ENCODE measurements around the gene CRACR2B.

CRACR2B gene

DNA sequence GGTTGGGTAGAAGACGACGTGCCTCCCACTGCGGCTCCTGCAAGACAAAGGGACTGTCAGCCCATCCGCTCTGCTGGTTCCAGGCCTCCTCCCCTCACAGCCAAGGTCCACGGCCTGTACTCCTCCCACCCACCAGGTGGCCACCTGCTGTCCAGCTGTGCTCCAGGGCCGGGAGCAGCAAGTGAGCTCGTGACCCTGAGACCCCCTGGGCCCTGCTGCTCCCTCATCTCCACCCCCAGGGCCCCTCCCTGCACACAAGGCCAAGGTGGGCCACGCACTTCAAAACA lies 42.4 kb downstream of the CRACR2B start:
- POLR2A ChIA-PET = no interaction called here
- TF ChIP-seq, protein P1, sequence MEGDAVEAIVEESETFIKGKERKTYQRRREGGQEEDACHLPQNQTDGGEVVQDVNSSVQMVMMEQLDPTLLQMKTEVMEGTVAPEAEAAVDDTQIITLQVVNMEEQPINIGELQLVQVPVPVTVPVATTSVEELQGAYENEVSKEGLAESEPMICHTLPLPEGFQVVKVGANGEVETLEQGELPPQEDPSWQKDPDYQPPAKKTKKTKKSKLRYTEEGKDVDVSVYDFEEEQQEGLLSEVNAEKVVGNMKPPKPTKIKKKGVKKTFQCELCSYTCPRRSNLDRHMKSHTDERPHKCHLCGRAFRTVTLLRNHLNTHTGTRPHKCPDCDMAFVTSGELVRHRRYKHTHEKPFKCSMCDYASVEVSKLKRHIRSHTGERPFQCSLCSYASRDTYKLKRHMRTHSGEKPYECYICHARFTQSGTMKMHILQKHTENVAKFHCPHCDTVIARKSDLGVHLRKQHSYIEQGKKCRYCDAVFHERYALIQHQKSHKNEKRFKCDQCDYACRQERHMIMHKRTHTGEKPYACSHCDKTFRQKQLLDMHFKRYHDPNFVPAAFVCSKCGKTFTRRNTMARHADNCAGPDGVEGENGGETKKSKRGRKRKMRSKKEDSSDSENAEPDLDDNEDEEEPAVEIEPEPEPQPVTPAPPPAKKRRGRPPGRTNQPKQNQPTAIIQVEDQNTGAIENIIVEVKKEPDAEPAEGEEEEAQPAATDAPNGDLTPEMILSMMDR (IDR thresholded peaks at IDR 0.05; ENCODE audit: control extremely low read depth, extremely low read depth, low read depth, missing control alignments) = no peak
- CTCF ChIA-PET = no interaction called here

DNA sequence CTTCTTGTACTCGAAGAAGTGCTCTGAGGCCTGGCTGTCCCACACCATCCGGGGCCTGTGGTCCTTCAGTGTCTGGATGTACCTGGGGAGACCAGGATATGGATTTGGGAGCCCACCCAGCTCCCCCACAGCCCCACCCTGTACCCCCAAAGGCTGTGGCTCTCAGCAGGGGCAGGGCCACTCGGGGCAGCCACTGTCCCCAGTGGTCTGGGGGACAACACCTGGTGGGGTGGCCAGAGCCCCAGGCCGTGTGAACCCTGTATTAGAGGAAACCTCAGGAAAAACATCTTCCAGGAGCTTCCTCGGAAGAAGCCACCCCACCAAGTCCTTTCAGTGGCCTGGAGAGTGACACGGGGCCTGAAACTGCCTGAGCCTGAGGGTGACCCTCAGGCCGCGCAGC lies 42.7 kb downstream of the CRACR2B start:
- TF ChIP-seq, protein P1 (IDR thresholded peaks at IDR 0.05; ENCODE audit: control extremely low read depth, extremely low read depth, low read depth, missing control alignments) = no peak
- ChIA-PET CTCF (no interaction called here), POLR2A (no interaction called here)
- no peak for DNase-seq (ENCODE audit: extremely low spot score)

More for the DNA sequence above, 42.4 kb downstream of the CRACR2B start:
- DNase-seq (ENCODE audit: extremely low spot score) = no peak

DNA sequence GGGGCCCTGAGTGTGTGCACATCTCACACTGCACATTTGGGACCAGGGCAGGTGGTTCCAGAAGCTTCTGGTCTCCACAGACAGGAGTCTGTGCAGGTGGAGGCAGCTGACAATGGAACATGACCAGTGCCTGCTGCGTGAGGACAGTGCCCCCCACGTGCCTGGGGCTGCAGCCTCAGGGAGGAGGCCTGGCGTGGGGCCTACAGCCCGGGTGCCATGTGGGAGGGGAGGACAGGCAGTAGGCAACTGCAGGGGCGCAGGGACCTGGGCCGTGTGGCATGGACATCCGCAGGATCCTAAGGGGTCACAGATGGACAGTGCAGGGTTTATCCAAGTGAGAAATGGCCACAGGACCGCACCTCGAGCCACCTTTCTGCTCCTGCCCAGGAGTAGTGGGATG lies 43.8 kb downstream of the CRACR2B start:
- TF ChIP-seq, protein P1 (IDR thresholded peaks at IDR 0.05; ENCODE audit: control extremely low read depth, extremely low read depth, low read depth, missing control alignments) = no peak
- no peak for DNase-seq (ENCODE audit: extremely low spot score)
- POLR2A ChIA-PET = no interaction called here
- CTCF ChIA-PET = interaction anchor here (1.9 kb wide), 1 partner anchor 24 kb away, joined by 7 read pairs; no protein-coding TSS in a partner anchor

DNA sequence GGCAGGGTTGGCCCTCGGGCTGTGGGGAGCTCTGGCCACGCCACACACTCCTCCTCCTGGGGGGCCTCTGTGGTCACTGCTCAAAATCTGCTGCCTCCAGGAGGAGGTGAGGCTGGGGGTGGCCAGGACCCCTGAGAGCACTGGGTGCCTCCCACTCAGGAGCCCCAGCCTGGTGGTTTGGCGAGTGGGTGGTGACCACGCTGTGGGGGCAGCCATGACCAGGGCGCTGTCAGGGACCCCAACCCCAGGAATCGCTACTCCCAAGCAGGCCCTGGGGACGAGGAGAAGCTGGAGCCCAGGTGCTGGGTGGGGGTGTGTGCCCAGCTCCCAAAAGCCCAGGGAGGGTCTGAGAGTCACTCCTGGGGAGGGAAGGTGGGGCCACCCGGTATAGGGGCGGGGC lies 45.1 kb downstream of the CRACR2B start:
- TF ChIP-seq, protein P1 (IDR thresholded peaks at IDR 0.05; ENCODE audit: control extremely low read depth, extremely low read depth, low read depth, missing control alignments) = no peak
- CTCF ChIA-PET = interaction anchor here (1.9 kb wide), 1 partner anchor 25 kb away, joined by 7 read pairs; no protein-coding TSS in a partner anchor
- POLR2A ChIA-PET = no interaction called here
- DNase-seq (ENCODE audit: extremely low spot score) = no peak

DNA sequence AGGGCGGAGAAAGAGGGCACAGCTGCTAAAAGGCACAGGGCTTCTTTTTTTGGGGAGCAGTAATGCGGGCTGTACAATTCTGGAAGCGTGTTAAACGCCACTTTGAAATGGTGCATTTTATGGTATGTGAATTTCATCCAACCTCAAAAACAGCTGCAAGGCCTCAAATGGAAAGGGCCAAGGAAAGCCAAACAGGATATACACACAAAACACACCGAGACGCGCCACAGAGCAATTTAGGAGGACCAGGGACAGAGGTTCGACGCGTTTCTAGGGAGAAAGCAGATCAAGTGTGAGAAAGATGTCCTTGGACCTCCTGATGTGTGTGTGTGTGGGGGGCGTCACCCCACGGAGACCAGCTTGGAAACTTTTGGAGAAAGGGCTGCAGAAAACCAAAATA lies 46.0 kb downstream of the CRACR2B start:
- TF ChIP-seq, protein P1 (IDR thresholded peaks at IDR 0.05; ENCODE audit: control extremely low read depth, extremely low read depth, low read depth, missing control alignments) = no peak
- no peak for DNase-seq (ENCODE audit: extremely low spot score)
- CTCF ChIA-PET = no interaction called here
- POLR2A ChIA-PET = no interaction called here

DNA sequence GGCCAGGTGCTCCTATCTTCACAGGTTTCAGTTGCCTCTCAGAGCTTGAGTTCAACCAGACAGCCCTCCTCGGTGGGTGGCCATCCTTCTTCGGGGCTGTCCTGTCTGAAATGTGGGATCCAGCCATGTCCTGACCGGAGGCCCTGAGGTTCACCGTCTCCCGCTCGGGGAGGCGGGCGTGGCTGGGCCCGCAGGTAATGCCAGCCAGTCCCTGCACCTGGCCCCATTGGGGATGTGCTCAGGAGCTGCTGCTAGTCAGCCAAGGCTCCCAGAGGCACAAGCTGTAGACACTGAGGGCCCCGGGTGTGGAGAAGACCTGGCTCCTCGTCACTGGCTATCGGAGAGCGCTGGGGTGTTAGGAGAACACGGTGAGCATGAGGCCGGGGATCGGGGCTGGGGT lies 47.5 kb downstream of the CRACR2B start:
- TF ChIP-seq, protein P1 (IDR thresholded peaks at IDR 0.05; ENCODE audit: control extremely low read depth, extremely low read depth, low read depth, missing control alignments) = no peak
- ChIA-PET CTCF (no interaction called here), POLR2A (no interaction called here)
- DNase-seq (ENCODE audit: extremely low spot score) = no peak

DNA sequence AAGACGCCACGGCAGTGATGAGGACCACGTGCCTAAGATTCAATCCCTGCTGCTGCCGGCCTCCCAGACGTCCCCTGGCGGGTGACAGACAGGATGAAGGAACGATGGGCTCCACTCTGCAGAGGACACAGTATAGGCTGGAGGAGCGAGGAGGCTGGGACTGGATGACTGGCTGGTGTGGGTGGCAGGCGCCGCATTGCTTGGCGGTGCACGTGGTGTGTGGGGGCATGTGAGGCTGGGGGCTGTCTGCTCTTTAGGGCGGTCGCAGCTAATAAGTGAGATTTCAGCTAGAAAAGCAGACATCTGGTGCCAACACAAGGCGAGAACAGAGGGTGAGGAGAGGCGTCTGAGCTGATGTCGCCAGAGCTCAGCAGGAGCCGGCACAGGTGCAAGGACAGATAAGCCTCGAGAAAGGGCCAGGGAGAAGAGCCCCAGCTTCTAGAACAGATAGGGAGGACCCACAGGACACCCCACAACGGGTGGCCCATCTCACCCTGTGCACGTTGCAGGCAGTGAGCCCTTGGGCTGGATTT lies 48.1 kb downstream of the CRACR2B start:
- CTCF ChIA-PET = interaction anchor here (1.9 kb wide), 1 partner anchor 28 kb away, joined by 5 read pairs; no protein-coding TSS in a partner anchor
- POLR2A ChIA-PET = interaction anchor here (0.5 kb wide), 1 partner anchor 52 kb away, joined by 3 read pairs; no protein-coding TSS in a partner anchor
- no peak for DNase-seq (ENCODE audit: extremely low spot score)
- TF ChIP-seq, protein P1 (IDR thresholded peaks at IDR 0.05; ENCODE audit: control extremely low read depth, extremely low read depth, low read depth, missing control alignments) = no peak

Measured in GM10248 (cell line).